Activated CD8-positive, alpha-beta memory T cell treated with anti-CD3 and anti-CD28 coated beads for 24 hours (primary cell): ENCODE measurements around the gene FAM53B.

Source experiments
- DNase-seq: peaks from one replicate; pipeline ENCODE4 v3.0.0-alpha.2; 2020

FAM53B gene

GRCh38 chr10:124676416-124677062, 67.6 kb downstream of the FAM53B start:
- no peak for DNase-seq

DNA sequence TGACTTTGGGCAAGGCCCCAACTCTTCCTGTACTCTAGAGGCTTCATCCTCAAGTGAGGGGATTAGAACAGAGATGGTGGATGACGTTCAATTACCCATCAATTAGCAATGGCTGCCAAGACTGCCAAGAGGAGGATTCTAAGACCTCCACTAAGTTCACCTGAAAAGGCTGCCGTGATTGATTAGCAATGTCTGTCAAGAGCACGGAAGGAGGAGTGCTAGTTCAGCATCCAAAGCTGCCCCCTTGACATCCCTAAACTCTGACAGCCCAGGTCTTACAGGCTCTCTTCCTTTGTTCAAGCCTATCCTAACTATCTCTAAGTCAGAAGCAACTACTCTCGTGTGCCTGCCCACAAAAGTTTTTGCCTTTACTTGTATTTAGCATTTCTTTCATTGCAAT, 68.4 kb downstream of the FAM53B start:
- DNase-seq = no peak

DNA sequence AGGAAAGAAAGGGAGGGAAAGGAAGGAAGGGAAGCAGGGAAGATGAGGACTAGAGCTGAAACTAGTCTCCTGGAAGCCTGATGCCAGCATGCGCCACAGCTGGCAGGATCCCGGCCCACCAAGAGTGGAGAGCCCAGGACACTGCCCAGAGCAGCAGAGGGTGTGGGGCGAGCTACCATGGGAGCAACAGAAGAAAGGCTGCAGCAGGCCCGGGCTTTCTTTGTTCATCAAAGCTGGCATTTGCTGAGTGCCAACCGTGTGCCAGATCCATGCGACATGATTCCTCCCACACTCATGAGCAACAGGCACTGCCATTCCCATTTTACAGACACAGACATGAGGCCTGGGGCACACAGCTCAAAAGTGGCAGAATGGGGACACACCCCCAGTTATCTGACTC, 68.9 kb downstream of the FAM53B start:
- no peak for DNase-seq

GRCh38 chr10:124674768-124675222, 69.4 kb downstream of the FAM53B start:
- DNase-seq = no peak

DNA sequence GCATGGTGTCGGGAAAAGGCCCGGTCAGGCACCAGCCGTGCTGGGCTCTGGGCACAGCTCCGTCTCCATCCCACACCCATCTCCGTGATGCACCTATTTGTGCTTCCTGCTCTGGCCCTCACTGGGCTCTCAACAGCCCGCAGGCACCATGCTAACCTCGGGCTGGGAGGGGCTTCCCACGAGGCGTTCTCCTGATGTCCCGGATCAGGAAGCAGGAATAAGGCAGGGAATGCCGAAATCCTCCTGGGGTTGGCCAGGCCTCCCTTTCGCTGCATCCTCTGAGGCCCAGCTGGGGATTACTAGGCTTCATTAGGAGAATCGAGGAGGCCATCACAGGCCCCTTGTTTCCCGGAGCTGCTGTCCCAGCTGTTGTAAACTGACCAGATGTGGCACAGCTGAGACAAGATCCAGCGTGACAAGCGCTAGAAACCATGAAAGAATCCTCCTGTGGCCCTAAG, 72.0 kb downstream of the FAM53B start:
- no peak for DNase-seq

- DNase-seq = no peak
Measured at GRCh38 chr10:124671486-124672075, 72.6 kb downstream of the FAM53B start.

DNA sequence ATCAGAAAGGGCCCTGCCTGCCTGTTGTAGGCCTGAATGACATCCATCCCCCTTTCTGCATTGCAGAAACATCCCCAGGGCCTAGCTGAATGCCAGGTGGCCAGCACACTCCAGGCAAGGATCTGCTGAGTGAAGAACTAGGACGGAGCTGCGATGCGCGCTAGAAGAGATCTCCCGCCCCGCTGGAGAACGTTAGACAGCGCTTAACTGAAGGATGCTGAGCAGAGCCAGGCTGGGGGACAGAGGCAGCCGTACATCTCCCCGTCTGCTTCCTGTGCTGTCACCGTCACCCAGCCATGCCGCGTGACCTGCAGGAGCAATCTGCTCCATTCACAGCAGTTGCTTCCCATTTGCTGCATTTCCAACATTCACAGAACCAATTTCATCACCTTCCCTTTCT, 73.3 kb downstream of the FAM53B start:
- DNase-seq = no peak

DNA sequence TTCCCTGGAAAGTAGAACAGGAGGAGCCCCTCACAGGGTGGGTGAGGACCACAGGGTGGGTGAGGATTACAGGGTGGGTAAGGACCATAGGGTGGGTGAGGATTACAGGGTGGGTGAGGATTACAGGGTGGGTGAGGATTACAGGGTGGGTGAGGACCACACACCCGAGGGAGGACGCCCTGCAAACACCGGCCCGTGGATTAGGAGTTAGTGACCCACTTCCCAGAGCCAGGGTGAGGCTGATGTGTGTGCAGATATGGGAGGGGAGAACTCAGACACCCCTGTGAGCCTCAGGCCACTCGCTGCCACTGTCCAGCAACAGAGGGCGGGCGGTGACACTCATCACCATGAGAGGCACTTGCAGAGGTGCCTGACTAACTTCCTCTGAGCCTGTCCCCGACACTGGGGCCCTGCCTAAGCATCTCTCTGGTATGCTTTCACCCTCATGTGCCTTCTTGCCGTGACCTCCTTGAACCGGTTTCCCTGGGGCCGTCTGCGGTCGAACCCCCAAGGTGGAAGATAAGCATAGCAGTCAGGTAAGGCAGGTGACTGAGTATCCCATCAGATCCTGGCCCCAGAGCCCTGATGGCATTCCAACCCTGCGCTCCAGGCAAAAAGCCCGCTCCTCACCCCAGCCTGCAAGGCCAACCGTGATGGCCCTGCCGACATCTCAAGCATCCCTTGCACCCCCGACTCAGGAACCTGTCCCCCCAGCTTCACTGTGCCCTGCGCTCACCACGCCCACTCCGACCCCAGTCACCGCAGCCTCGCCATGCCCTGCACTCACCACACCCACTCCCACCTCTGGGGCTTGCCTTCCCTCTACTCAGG, 74.1 kb downstream of the FAM53B start:
- DNase-seq = no peak

DNA sequence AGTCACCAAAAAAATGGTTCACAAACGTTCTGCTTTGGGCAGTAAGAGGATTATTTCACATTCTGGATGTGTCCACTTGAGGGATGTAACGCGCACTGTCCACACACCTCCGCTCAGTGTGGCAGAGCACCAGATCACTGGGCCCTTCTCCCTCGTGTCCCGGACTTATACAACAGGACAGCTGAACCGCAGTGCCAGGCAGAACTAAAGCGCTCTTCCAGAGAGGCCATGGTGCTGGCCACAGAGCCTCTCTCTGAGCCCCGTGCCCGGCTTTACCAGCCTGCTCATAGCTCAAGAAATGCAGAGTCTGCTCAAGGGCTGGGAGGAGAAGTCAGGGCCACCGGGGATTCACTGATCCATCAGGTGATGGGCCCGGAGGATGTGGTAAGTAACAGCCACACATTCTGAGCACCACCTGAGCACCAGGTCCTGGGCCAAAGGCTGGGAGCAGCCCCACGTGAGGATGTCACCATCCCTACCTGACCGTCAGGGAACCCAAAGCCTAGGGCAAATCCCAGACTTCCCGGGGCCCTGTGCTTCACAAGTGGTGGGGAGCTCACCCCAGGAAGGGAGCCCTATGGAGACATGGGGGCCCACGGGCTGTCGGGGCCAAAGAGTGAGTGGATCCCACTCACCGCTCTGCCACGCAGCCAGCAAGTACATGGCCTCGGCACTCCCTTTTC, 74.9 kb downstream of the FAM53B start:
- DNase-seq = no peak

- no peak for DNase-seq
Measured at GRCh38 chr10:124668517-124669051, 75.6 kb downstream of the FAM53B start.

DNA sequence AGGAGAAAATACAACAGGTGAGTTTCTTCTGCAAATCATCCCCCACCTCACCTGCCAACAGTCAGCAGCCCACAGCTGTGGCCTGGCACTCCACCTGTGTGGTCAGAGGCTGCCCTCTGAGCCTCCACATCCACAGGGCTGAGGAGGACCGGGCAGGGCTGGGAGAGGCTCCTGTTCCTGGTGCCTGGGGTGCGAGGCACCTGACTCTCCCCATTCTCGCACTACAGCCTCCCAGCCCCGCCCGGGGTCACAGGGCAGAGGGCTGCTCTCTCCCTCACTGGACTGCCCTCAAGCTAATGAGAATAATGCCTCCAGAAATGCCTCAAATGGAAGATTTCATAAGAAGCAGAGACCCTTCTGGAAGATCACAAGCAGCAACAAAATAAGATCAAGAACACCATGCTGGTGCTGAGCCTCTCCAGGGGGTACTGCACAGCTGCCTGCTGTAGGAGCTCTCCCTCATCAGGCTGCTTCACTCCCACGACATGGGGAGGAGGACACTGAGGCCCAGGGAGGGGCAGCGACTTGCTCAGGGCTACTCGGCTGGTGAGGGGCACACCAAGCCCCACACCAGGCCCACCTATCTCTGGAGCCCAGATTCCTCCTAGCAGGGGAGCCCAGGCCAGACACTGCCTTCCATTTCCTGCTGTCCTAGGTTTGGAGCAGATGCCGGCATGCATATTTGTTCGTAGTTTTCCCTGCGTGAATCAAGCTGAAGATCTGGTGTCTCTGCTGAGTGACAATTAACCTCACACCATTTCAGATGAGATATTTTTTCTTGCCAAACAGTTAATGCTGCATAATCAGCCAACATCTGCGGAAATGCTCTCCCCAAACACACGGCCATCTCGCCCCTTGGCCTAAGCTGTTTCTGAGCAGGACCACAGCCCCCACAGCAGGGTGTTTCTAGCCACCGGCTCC, 76.5 kb downstream of the FAM53B start:
- no peak for DNase-seq

GRCh38 chr10:124666494-124666893, 77.7 kb downstream of the FAM53B start:
- DNase-seq = no peak

DNA sequence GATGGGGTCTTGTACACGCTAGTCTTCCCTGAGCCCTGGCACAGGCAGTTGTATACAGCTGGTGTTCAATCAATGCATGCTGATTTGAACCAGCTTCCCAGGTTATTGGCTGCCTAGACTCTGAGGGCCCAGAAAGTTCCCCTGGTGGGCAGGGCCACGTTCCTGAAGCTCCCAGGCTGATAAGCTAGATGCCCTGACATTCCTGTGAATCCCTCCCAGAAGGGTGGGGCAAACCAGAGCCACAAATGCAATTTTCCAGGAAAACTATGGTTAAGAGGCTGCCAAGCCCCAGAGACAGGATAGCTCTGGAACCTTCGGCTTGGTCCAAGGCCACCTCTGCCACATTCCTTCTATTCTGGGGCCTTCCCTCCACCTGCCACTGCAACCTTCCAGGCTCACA, 78.2 kb downstream of the FAM53B start:
- DNase-seq = no peak

DNA sequence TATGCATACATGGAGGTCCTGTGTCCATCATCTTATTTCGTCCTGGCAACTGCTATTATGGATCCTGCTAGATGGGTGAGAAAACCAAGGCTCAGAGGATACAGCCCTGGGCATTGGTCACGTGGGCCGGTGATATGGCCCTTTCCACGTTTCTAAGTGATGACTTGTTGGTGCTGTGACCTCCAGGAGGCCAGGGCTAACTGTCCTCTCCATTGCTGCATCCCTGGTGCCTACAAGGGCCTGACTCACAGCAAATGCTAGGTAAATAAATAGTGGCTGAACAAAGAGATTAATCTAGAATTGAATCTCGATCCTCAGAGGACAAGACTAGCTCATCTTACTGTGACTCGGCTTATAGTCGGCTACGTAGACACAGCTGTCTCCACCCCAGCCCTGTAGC, 78.6 kb downstream of the FAM53B start:
- DNase-seq = no peak

GRCh38 chr10:124665091-124665490, 79.1 kb downstream of the FAM53B start:
- no peak for DNase-seq

DNA sequence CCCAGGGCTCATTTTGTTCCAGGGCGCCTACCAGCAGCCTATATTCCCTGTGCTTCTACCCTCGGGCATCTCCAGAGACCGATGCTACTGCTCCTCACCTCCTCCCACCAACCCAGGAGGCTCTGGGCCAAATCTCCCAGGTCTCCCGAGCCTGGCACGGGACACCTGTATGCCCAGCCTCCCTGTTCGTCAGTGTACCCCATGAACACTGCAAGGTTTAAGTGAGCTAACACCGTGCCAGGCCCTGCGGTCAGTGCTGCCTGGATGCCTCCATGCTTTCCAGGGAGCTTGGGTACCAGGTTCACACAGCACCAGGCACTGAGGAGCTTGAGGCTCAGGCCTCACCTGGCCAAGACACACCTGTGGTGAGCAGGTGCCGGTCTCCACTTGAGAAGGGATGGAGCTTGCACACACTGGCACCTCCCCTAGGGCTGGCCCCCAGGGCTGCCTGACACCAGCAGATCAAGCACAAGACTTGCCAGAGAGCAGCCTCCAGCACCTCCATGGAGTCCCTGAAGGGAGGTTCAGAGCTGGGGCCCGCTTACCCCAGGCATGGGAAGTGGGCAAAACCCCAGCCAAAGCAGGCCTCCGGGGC, 80.3 kb downstream of the FAM53B start:
- DNase-seq = no peak

DNA sequence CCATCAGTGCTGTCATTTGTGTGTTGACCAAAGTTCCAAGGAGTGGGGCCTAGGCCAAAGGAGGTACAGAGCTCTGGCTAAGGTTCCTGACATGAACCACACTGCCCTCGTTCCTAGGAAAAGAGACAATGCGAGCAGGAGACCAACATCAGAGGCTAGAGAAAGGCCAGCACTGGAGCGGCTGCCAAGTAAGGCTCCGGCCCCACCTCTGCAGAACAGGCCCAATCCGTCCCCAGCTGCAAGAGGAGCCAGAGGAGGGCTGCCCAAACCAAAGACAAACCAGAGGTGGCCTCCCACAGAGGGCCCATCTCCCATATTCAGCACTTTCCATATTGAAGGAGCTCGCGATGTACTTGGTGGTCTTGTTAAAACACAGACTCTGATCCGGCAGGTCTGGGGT, 81.0 kb downstream of the FAM53B start:
- no peak for DNase-seq

GRCh38 chr10:124661660-124662180, 82.5 kb downstream of the FAM53B start:
- no peak for DNase-seq

DNA sequence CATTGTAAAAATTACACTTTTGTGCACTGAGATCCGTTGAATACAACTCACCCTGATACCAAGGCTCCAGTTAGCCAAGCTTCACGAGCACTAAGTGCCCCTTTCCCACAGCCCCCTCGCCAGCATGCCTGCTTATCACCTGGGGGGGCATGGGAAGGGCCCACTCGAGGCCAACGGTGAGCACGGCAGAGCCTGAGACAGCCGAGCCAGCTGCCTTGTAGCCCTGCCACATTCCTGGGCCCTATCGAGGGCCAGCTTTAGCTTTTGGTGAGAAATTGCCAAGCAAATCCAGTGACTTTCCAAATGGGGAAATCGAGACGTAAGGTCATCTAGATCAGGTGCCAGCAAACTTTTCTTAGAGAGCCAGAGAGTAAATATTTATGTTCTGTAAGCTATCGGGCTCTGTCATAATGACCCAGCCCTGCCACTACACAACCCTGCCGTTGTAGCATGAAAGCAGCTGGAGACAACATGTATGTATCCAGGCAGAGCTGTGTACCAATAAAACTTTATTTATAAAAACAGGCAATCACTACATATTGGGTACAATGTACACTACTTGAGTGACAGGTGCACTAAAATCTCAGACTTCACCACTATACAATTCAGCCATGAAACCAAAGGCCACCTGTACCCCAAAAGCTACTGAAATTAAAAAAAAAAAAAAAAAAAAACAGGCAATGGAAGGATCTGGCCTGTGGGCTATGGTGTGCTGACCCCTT, 83.6 kb downstream of the FAM53B start:
- DNase-seq = no peak

GRCh38 chr10:124659380-124659779, 84.8 kb downstream of the FAM53B start:
- DNase-seq = no peak
